OCI-LY1 (cell line): Measurements from ENCODE around the gene AKNAD1.

Source experiments
- EZH2 ChIP-seq: fragments of 200-600 bp; sonication (generic), shearing (Covaris generic); IDR thresholded peaks from 2 replicates; pipeline ENCODE4 v1.8.0; 2017; ENCODE audit warnings: borderline replicate concordance, mixed run types, mild to moderate bottlenecking, antibody characterized with exemption, low read length, moderate library complexity, mixed read lengths
- TF ChIP-seq, protein P1 (sequence below): fragments of 200-600 bp; sonication (generic), shearing (Covaris generic); IDR thresholded peaks from 2 replicates; pipeline ENCODE4 v1.5.1; 2017; ENCODE audit warnings: mild to moderate bottlenecking, antibody characterized with exemption, low read length, moderate library complexity, mixed read lengths

DNA sequence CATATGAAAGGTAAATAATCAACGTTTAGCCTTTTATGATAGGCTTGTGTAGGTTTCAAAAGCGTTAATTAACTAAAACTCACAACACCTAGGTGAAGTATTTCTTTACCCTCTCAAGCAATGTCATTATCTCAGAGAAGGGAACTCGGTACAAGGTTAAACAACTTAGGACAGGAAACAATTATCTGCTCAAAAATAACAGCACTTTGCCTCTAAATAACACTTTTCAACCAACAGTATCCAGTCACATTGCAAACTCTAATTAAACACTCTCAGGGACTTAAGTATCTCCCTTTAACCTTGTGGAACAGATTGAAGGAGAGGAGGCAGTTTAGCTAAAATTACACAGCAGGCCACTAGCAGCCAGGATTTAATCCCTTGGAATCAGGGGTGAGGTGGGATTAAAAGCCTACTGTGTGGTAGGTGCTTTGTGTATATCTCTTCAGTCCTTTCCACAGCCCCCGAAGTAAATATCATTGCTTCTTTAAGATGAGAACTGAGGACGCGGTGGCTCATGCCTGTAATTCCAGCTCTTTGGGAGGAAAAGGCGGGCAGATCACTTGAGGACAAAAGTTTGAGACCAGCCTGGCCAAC is 5.2 kb upstream of the AKNAD1 start:
- TF ChIP-seq, protein P1, sequence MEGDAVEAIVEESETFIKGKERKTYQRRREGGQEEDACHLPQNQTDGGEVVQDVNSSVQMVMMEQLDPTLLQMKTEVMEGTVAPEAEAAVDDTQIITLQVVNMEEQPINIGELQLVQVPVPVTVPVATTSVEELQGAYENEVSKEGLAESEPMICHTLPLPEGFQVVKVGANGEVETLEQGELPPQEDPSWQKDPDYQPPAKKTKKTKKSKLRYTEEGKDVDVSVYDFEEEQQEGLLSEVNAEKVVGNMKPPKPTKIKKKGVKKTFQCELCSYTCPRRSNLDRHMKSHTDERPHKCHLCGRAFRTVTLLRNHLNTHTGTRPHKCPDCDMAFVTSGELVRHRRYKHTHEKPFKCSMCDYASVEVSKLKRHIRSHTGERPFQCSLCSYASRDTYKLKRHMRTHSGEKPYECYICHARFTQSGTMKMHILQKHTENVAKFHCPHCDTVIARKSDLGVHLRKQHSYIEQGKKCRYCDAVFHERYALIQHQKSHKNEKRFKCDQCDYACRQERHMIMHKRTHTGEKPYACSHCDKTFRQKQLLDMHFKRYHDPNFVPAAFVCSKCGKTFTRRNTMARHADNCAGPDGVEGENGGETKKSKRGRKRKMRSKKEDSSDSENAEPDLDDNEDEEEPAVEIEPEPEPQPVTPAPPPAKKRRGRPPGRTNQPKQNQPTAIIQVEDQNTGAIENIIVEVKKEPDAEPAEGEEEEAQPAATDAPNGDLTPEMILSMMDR, result no peak
- no peak for TF ChIP-seq EZH2
